Spleen (tissue), 7 donors: ENCODE measurements around the gene CR1.

Source experiments
- POLR2A ChIP-seq, 3 donors: fragments of 450-650 bp; IDR thresholded peaks; one replicate each; pipeline ENCODE4 v1.5.1; 2017; ENCODE audit warnings: antibody characterized with exemption in 3 of 3, mild to moderate bottlenecking in 1 of 3
- POLR2AphosphoS5 ChIP-seq, 3 donors: sonication (generic); formaldehyde crosslinking; IDR thresholded peaks; one replicate each; pipeline ENCODE4 v1.5.1; 2017; ENCODE audit warnings: antibody characterized with exemption in 3 of 3
- TF ChIP-seq, protein P1 (sequence below), 11 experiments: fragments of 200-600 bp in 7 of 11; fragments of 450-650 bp in 4 of 11; sonication (generic) in 4 of 11; IDR thresholded peaks in 8 of 11; conservative IDR thresholded peaks in 3 of 11; 1 replicate in 7 of 11; 2 replicates in 4 of 11; pipeline versions ENCODE4 v1.4.0 to v1.8.0; 2016 to 2021; ENCODE audit warnings: antibody characterized with exemption in 11 of 11, inconsistent platforms in 4 of 11, mild to moderate bottlenecking in 1 of 11
- donor health status: DM: no; HTN: no; CAD: no; lungs with moderate emphysema.
- donor health status: DM: no; HTN: no; CAD: no.
- donor health status: DM: no; HTN: no; CAD: no.

DNA sequence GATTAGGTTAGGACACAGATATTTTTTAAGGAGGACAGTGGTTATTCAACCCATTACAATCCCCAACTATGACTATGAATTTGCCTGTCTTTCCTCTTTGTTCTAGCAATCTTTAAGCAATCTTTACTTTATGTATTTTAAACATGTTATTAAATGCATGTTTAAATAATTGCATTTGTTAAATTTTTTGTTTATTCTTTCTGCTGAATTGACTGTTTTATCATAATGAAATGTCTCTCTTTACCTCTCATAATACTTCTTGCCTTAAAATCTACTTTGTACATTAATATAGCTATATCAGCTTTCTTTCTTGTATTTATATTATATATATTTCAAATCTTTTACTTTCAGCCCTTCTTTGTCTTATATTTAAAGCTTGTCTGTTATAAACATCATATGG is 195.1 kb downstream of the CR1 start:
- TF ChIP-seq, protein P1, sequence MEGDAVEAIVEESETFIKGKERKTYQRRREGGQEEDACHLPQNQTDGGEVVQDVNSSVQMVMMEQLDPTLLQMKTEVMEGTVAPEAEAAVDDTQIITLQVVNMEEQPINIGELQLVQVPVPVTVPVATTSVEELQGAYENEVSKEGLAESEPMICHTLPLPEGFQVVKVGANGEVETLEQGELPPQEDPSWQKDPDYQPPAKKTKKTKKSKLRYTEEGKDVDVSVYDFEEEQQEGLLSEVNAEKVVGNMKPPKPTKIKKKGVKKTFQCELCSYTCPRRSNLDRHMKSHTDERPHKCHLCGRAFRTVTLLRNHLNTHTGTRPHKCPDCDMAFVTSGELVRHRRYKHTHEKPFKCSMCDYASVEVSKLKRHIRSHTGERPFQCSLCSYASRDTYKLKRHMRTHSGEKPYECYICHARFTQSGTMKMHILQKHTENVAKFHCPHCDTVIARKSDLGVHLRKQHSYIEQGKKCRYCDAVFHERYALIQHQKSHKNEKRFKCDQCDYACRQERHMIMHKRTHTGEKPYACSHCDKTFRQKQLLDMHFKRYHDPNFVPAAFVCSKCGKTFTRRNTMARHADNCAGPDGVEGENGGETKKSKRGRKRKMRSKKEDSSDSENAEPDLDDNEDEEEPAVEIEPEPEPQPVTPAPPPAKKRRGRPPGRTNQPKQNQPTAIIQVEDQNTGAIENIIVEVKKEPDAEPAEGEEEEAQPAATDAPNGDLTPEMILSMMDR (IDR thresholded peaks at IDR 0.05 in 8 of 11, conservative IDR thresholded peaks at IDR 0.05 in 3 of 11) = no peak
- TF ChIP-seq POLR2A (IDR thresholded peaks at IDR 0.05) (no peak), POLR2AphosphoS5 (IDR thresholded peaks at IDR 0.05) (no peak)
